GDM1 (cell line): ENCODE results near the gene KRT23.
"Not testable (repeated sequence)": the region's sequence is repeated elsewhere in the genome, so short reads cannot be mapped to it uniquely, and the experiment has no call there.

ENCODE experiments used
- DNase-seq: peaks from one replicate; lab custom pipeline; 2025; lab: John Stamatoyannopoulos, UW

Gene KRT23

DNA sequence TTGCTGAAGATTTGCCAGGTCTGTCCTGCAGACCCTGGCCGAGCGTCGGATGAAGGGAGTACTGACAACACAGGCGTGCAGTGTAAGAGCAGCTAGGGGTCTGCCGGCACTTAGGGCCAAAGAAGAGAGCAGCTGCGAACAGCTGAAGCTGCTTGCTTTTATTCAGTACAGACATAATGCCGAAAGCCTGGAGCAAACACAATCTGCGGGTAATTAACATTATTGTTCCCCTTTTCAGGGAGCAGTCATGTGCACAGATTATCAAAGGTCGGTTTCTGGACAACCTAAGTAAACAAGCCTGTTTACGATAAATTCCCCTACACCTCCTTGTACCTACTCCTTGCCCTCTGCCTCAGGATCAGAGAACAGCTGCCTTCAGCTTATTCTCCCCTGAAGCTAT, 12.0 kb upstream of the KRT23 start:
- DNase-seq = no peak

DNA sequence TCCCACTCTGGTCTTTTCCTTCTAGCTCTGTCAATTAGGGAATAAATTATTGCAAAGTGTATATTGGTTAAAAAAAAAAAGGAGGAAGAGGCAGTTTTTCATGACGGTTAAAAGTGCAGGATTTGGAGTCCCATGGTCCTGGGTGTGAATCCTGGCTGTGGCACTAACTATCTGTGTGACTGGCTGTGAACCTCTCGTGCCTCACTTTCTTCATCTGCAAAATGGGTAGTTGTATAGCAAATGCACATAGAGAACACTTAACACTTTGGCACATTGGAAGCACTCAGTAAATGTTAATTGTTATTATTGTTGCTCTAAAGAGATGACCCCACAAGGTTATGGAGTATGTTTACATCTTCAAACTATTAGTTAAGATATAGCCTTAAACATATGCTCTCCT, 10.5 kb upstream of the KRT23 start:
- DNase-seq = no peak

DNA sequence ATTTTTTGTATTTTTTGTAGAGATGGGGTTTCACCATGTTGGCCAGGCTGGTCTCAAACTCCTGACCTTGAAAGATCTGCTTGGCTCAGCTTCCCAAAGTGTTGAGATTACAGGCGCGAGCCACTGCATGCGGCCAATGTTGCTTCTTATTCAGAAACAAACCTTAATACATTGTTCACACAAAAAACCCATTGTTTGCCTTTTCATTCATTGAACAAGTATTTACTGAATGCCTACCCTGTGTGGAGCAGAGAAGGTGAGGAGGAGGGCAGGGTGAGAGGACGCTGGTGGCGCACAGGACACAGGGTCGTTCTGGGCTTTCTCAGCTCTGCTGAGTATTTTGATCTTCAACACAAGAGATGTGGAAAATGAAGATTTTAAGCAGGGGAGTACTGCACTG, 8.0 kb upstream of the KRT23 start:
- no peak for DNase-seq

DNA sequence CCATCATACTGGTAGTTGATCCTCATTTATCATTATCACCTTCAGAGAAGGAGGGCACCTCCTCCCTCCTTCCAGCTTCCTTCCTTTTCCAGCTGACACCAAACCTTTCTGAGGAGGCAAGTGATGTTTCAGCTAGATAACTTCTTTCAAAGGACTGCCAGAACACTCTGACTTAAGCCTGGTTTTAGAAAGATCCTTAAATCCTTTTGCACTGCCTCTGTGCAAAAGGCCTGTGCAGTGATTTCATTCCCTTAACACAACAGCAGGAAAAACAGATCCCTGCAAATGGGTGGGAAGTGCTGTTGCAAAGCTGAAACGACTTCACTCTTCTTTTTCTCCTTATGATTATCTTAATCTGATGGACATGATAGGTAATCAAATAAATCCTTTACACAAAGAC, 7.1 kb upstream of the KRT23 start:
- DNase-seq = no peak

DNA sequence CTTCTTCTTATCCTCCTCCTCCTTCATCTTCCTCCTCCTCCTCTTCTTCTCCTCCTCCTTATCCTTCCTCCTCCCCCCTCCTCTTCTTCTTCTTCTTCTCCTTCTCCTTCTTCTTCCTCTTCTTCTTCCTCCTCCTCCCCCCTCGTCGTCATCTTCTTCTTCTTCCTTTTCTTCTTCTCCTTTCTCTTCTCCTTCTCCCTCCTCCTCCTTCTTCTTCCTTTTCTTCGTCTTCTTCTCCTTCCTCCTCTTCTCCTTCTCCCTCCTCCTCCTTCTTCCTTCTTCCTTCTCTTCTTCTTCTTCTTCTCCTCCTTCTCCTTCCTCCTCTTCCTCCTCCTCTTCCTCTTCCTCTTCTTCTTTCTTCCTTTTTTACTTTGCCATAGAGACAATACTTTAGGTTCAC, 5.1 kb upstream of the KRT23 start:
- no peak for DNase-seq

DNA sequence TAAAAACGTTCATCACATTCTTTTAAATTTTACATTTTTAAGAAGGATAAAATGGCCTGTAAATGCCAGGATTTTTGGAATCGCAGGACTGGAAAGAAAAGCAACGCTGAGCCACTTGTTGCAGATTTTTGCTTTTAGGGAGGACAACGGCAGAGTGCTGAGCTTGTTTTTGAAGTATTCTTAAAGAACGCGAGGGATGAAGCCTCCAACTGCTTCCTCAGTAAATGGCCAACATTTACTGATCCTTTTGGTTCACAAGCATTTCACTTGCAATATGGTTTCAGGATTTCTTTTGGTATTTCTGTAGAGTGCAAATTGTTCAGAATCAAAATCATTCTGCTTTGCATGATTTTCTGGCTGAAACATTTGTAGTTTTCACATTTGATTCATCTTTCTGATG, 2.8 kb upstream of the KRT23 start:
- no peak for DNase-seq

GRCh38 chr17:40938981-40939380, 1.5 kb upstream of the KRT23 start:
- DNase-seq = no peak

DNA sequence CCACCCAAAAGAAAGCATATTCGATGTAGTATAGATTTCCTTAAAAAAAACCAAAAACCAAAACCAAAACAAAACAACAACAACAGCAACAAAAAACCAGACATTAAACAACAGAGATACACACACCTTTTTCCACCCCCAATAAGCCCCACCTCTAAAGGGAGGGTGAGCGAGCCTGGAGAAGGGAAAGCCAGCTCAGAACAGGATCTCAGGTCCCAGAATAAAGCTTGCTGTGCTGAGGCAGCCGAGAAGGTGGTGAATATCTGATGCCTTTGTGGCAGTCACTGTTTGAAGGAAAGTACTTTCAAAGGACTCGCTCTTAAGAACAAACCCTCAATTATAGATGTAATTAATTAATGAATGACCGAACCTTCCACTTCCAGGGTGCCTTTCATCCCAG, 470 bp downstream of the KRT23 start:
- DNase-seq = no peak

DNA sequence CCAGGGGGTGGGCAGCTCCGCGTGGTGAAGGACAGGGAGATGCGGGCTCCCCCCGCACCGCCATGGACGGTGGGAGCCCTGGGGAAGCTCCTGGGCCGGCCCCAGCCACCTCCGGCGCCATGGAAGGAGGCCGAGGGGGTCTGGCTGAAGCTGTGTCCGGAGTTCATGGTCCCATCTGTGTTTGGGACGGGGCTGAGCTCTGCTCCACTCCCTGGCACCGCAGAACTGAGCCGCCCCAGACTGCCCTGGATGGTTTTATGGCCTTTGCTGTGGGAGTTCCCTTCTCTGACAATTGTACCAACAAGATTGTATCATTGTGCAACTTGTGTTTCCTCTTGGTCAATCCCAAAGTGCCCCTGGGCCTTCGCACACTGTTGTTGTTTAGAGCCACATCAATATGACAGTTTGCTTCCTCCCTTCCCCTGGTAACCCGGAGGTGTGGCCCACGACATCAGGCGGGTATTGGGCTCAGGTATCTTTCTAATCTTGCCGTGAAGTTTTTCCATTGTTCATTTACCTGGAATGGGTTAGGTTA, 942 bp downstream of the KRT23 start:
- DNase-seq = no peak

DNA sequence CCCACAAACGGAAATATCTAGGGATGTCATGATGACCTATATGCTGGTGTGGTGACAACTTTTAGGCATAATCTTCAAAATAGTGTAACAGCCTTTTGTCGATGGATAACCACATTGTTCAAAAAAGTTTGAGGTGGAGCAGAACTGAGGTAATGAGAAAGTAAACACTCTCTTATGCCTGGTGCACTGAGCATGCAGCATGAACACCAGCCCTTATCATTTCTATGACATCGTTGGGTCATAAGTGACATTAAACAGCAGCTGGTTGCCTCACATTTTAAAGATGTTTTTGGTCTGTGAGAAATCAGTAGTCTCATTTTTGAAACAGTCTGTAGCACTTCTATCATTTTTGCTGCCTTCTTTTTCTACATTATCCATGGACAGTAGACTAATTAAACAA, 1.8 kb downstream of the KRT23 start:
- no peak for DNase-seq

DNA sequence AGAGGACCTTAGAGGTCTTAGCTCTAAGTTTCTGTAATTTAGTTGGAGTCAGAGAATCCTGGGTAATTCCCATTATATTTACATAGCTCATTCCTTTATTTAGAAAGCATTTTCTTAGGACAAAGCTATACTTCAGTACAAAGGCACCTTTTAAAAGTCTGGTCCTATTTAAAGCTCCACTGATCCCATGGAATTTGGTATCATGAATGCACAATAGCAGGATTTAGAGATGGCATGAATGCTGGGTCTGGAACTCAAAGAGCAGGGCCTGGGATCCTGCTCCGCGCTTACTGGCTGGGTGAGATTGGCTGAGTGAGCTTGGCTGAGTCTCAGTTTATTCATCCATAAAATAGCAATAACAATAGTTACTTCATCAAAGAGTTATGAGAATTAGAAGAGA, 4.8 kb downstream of the KRT23 start:
- no peak for DNase-seq

DNA sequence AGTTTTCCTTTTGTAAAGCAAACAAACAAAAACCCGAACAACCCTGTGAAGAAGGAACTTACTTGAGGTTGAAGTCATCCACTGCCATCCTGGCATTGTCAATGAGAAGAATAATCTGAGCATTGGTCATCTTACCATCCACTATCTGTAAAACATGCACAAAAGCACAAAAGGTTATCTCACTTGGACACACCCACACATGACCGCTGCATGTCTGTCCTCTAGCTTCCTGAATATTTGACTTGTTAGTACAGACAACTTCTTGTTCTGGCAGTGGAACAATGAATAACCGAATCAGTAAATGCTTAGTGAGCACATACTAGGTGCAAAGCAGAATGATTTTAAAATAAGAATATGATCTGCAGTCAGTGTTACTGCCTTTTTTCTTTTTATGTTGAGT, 6.1 kb downstream of the KRT23 start:
- DNase-seq = no peak

DNA sequence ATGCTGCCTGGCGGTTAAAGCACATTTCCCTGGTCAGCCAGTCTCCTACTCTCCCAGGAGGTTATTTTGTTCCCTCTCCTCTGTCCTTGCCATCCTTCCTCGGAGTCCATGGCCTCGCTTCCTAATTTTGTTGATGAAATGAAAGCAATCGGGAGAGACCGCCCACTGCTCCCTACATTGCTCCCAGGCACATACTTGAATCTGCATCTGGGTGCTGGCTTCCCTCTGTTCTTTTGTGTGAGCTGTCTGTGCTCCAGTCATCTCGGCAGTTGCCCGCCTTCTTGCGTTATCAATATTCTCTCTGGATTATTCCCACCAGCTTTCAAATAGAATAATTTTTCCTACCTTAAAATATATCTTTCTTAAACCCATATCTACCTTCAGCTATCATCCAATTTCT, 11.1 kb downstream of the KRT23 start:
- no peak for DNase-seq

DNA sequence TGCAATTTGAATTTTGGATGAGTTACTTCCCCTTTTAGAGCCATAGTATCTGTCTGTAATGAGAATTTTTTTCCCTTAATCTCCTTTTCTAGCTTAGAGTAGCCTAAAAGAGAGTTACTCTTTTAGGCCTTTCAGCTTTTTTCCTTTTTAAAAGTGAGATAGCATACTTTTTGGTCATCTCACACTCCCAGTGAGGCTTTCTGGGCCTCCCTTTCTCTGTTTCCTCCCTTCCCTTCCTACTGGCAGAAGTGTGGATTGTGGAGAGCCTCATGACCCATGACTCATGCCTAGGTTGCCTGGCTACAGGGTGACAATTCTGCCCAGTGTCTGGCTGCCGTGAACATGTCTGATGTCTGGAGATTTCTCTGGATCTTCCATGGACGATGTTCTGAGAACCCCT, 15.2 kb downstream of the KRT23 start:
- no peak for DNase-seq

GRCh38 chr17:40921026-40921425, 16.4 kb downstream of the KRT23 start:
- no peak for DNase-seq

GRCh38 chr17:40917116-40917515, 20.3 kb downstream of the KRT23 start:
- not testable (repeated sequence) for DNase-seq

GRCh38 chr17:40916366-40916765, 21.1 kb downstream of the KRT23 start:
- DNase-seq = no peak

GRCh38 chr17:40915721-40916256, 21.7 kb downstream of the KRT23 start:
- DNase-seq = no peak

DNA sequence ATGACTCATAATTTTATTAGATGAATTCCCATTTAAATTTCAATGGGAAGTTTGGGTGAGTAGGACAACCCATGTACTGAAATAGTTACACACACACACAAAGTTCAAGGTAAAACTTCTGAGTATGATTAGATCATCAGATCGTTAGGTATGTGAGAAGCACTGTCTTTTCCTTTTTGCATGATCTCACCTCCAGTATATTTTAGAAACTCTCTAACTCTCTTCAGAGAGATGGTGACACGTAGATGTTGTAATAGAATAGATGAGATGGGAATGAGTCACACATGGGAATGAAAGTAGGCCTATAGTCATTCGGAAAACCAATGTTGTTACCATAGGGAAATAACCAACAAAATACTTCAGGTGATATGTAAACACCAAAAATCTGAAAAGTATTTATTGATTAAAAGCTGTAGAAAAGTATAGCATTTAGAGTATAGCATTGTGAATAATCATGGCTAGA, 22.2 kb downstream of the KRT23 start:
- DNase-seq = no peak

DNA sequence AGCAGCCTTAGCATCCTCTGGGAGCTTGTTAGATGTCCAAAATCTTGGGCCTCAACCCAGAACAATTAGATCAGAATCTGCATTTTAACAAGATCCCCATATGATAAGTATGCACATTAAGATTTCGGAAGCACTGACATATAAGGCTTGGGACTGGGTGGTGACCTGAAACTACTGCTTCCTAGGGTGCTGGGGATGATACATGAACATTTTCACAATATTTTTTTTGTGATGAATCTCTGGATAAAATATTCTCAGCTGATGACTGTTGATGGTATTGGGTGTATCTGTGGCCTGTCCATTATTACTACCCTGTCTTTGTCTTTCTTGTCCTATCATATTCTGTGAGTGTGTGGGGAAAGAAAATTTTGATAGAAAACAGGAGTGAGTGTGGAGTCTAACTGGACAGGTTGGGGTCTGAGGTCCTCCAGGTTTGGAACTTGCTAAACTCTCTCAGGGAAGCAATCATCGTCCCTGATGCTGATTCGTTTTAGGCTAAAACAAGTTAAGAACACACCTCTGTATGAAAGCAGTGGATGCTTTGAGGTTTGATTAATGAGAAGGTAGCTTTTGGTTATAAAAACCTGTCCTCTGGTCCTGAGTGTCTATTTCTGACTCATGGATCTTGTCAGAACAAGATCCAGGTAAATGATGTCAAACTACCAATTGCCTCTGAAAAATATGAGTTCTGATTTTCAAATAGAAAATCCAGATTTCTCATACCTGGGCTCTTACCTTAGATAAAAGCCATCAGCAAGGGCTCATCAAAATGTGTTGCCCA, 23.2 kb downstream of the KRT23 start:
- DNase-seq = no peak

DNA sequence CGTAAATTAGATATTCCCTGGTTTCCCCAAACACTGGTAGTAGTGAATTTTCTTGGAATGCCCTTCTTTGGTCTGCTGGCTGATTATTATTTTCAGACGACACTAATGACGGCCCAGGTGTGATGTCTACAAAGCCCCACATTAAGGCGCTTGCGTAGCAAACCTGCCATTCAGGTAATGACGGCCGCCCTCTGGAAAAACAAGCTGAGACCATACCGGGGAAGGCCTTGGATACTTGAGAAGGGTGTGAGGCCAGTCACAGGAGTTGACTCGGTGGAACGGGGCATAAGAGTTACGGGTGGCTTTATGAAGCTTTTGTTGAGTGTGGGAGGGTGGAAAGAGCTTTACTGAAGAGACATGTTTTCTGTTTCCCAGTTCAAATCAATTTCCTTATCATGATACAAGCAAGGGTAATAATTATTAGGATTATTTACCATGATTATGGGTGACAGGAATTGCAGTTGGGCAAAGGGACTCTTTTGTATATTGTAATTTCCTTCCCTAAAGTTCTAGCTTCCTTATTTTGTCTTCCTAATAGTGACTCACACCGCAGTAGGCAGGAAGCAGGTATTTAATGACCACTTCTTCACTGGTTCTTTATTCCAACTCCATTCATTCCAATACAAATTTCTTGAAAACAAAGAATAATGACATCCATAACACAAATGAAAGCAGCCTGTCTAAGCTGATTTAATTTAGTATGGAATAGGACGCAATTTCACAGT, 24.8 kb downstream of the KRT23 start:
- no peak for DNase-seq

DNA sequence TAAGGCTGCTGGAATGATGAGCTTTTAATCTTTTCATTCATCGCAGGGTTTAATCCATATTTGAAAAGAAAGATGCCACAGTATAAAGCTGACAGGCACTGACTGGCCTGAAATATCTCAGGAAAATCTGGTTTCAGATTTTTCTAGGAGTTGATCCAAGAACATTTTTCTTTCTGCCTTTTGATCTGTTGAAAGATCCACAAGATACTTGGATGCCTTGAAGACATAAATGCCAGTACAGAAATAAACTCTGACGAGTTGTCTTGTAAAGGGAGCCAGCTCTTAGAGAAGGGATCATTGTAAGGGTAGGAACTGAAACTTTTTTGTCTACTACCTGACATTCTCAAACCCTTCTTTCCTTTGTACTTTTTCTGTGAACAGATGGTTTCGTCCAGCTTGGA, 27.0 kb downstream of the KRT23 start:
- DNase-seq = no peak

- no peak for DNase-seq
Measured at GRCh38 chr17:40909755-40910154, 27.7 kb downstream of the KRT23 start.
